Neural cell (in vitro differentiated cells): ENCODE data around the gene MAP3K1. TPM values are rescaled to one million over a fixed set of nuclear protein-coding genes. Genes with fewer than 3 reads are reported as not detected.

Experiments used
- H2AFZ ChIP-seq: fragments of 200-600, 300-800 bp; sonication (generic), shearing (Covaris generic); 2 replicates; pipeline ENCODE4 v1.6.0; 2014; ENCODE audit warnings: low read depth, mild to moderate bottlenecking, antibody characterized with exemption, low read length, moderate library complexity
- H3F3A ChIP-seq: fragments of 200-600 bp; shearing (Covaris generic); 2 replicates; pipeline ENCODE4 v1.6.1; 2016; ENCODE audit warnings: mild to moderate bottlenecking, moderate library complexity, mixed read lengths, antibody characterized with exemption, low read length; ENCODE audit not compliant: insufficient read depth, poor library complexity, severe bottlenecking
- H3K27ac ChIP-seq: fragments of 200-600, 300-800 bp; sonication (generic), shearing (Covaris generic); 2 replicates; pipeline ENCODE4 v1.5.1; 2014; ENCODE audit warnings: mild to moderate bottlenecking, low read length, moderate library complexity
- H3K27me3 ChIP-seq: fragments of 300-800, 200-600 bp; sonication (generic), shearing (Covaris generic); 2 replicates; pipeline ENCODE4 v1.6.0; 2014; ENCODE audit warnings: mild to moderate bottlenecking, low read depth, low read length, moderate library complexity; ENCODE audit not compliant: insufficient read depth
- H3K36me3 ChIP-seq: fragments of 300-800, 200-600 bp; sonication (generic), shearing (Covaris generic); 2 replicates; pipeline ENCODE4 v1.5.1; 2014; ENCODE audit warnings: mild to moderate bottlenecking, antibody characterized with exemption, low read length, moderate library complexity; ENCODE audit not compliant: insufficient read depth
- H3K4me2 ChIP-seq: fragments of 300-800, 200-600 bp; sonication (generic), shearing (Covaris generic); 2 replicates; pipeline ENCODE4 v1.6.0; 2014; ENCODE audit warnings: mild to moderate bottlenecking, low read length
- H3K4me3 ChIP-seq: fragments of 300-800, 200-600 bp; sonication (generic), shearing (Covaris generic); 2 replicates; pipeline ENCODE4 v1.5.1; 2014; ENCODE audit warnings: mild to moderate bottlenecking, low read length, moderate library complexity
- H3K79me2 ChIP-seq: fragments of 200-600 bp; shearing (Covaris generic); replicated peaks from 2 replicates; pipeline ENCODE4 v1.6.0; 2014; ENCODE audit warnings: mild to moderate bottlenecking, low read length, moderate library complexity; ENCODE audit not compliant: insufficient read depth
- H3K9ac ChIP-seq: fragments of 300-800, 200-600 bp; sonication (generic), shearing (Covaris generic); 2 replicates; pipeline ENCODE4 v1.6.1; 2016; ENCODE audit warnings: mild to moderate bottlenecking, low read length, mixed read lengths
- H3K9me2 ChIP-seq: fragments of 200-600 bp; shearing (Covaris generic); 2 replicates; pipeline ENCODE4 v1.6.1; 2016; ENCODE audit warnings: mild to moderate bottlenecking, low read length, mixed read lengths; ENCODE audit not compliant: insufficient read depth
- H3K9me3 ChIP-seq: fragments of 200-600, 300-800 bp; sonication (generic), shearing (Covaris generic); 2 replicates; pipeline ENCODE4 v1.6.1; 2016; ENCODE audit warnings: mild to moderate bottlenecking, mixed run types, low read length, moderate library complexity, mixed read lengths
- H4K20me1 ChIP-seq: fragments of 200-600 bp; shearing (Covaris generic); 2 replicates; pipeline ENCODE4 v1.6.1; 2016; ENCODE audit warnings: mild to moderate bottlenecking, mixed run types; ENCODE audit not compliant: insufficient read depth
- CTCF ChIP-seq: fragments of 450-650 bp; IDR thresholded peaks from 2 replicates; pipeline ENCODE4 v1.5.1; 2014; ENCODE audit warnings: antibody characterized with exemption, mild to moderate bottlenecking, moderate library complexity; ENCODE audit not compliant: poor library complexity, severe bottlenecking
- EP300 ChIP-seq: fragments of 450-650 bp; conservative IDR thresholded peaks from 2 replicates; pipeline ENCODE4 v1.6.1; 2014; ENCODE audit warnings: antibody characterized with exemption, mild to moderate bottlenecking, moderate library complexity; ENCODE audit not compliant: poor library complexity, severe bottlenecking
- EZH2 ChIP-seq: fragments of 200-600, 300-800 bp; shearing (Covaris generic), sonication (generic); IDR thresholded peaks from 2 replicates; pipeline ENCODE4 v1.6.1; 2014; ENCODE audit warnings: antibody characterized with exemption, low read length, borderline replicate concordance, mild to moderate bottlenecking; ENCODE audit not compliant: insufficient read depth, poor library complexity, severe bottlenecking
- MXI1 ChIP-seq: fragments of 450-650 bp; conservative IDR thresholded peaks from 2 replicates; pipeline ENCODE4 v1.6.1; 2014; ENCODE audit warnings: antibody characterized with exemption, mild to moderate bottlenecking; ENCODE audit not compliant: poor library complexity, severe bottlenecking
- POLR2AphosphoS5 ChIP-seq: IDR thresholded peaks from 2 replicates; pipeline ENCODE4 v1.6.1; 2012
- RAD21 ChIP-seq: fragments of 450-650 bp; conservative IDR thresholded peaks from 2 replicates; pipeline ENCODE4 v1.6.1; 2014; ENCODE audit warnings: antibody characterized with exemption, mild to moderate bottlenecking, moderate library complexity
- REST ChIP-seq: IDR thresholded peaks from 2 replicates; pipeline ENCODE4 v1.6.1; 2012; ENCODE audit warnings: borderline replicate concordance
- SMC3 ChIP-seq: fragments of 450-650 bp; conservative IDR thresholded peaks from 2 replicates; pipeline ENCODE4 v1.6.1; 2014; ENCODE audit warnings: antibody characterized with exemption, mild to moderate bottlenecking, moderate library complexity; ENCODE audit not compliant: poor library complexity
- TAF1 ChIP-seq: IDR thresholded peaks from 2 replicates; pipeline ENCODE4 v1.6.1; 2012; ENCODE audit warnings: low read depth
- polyA plus RNA-seq: library from polyadenylated mRNA; depleted of rRNA; stranded (reverse); fragments of >200 nt; gene quantifications from 2 replicates; pipeline ENCODE4 v1.2.3, GENCODE V29; 2014

Gene MAP3K1
- polyA plus RNA-seq, 1 donor from 2014 or later = 26.4 TPM

- no peaks in the 10 kb centered on the region for H3K9me2 ChIP-seq
- no peak for TF ChIP-seq CTCF
- no peak for TF ChIP-seq SMC3
- TF ChIP-seq EP300 = no peak
- TF ChIP-seq TAF1 = no peak
- TF ChIP-seq REST = no peak
- no peak for TF ChIP-seq POLR2AphosphoS5
- no peak for TF ChIP-seq RAD21
- TF ChIP-seq MXI1 = no peak
- TF ChIP-seq EZH2 = no peak
- no peaks in the 10 kb centered on the region for H3K27me3 ChIP-seq
Measured at GRCh38 chr5:56803025-56803424, 12.3 kb upstream of the MAP3K1 start.

GRCh38 chr5:56803894-56804293 is 11.5 kb upstream of the MAP3K1 start:
- H3K27ac ChIP-seq = no peak overlapping the region
- no peaks in the 10 kb centered on the region for H3F3A ChIP-seq
- no peak overlapping the region for H3K9ac ChIP-seq
- H3K27me3 ChIP-seq = no peaks in the 10 kb centered on the region
- no peaks in the 10 kb centered on the region for H3K36me3 ChIP-seq
- no peaks in the 10 kb centered on the region for H3K9me2 ChIP-seq
- H3K79me2 ChIP-seq = no peaks in the 10 kb centered on the region
- H3K4me3 ChIP-seq = no peak overlapping the region
- no peak overlapping the region for H2AFZ ChIP-seq
- no peak overlapping the region for H3K4me2 ChIP-seq
- no peaks in the 10 kb centered on the region for H4K20me1 ChIP-seq
- no peaks in the 10 kb centered on the region for H3K9me3 ChIP-seq
- TF ChIP-seq EZH2 = no peak
- TF ChIP-seq MXI1 = no peak
- no peak for TF ChIP-seq RAD21
- no peak for TF ChIP-seq TAF1
- no peak for TF ChIP-seq CTCF
- TF ChIP-seq POLR2AphosphoS5 = no peak

More at GRCh38 chr5:56803025-56803424, 12.3 kb upstream of the MAP3K1 start:
- Histone ChIP-seq H3K4me2 (no peak overlapping the region), H3K79me2 (no peaks in the 10 kb centered on the region), H3K9me3 (no peaks in the 10 kb centered on the region), H3K27ac (no peak overlapping the region), H3K36me3 (no peaks in the 10 kb centered on the region), H2AFZ (no peak overlapping the region), H4K20me1 (no peaks in the 10 kb centered on the region), H3K9ac (no peak overlapping the region), H3F3A (no peaks in the 10 kb centered on the region), H3K4me3 (no peak overlapping the region)
